WTC11 (cell line): ENCODE data around the gene AK8.

Source experiments
- CTCF ChIP-seq: fragments of 200-600 bp; IDR thresholded peaks from 2 replicates; pipeline ENCODE4 v1.8.0; 2022; ENCODE audit warnings: antibody characterized with exemption
- FOXJ3 ChIP-seq: sonication (generic); formaldehyde crosslinking; IDR thresholded peaks from 2 replicates; pipeline ENCODE4 v1.9.0; 2021; ENCODE audit warnings: missing genetic modification reagents, mild to moderate bottlenecking, borderline replicate concordance
- KAT7 ChIP-seq: sonication (generic); formaldehyde crosslinking; IDR thresholded peaks from 2 replicates; pipeline ENCODE4 v1.8.1; 2023; ENCODE audit warnings: missing genetic modification reagents, mild to moderate bottlenecking, borderline replicate concordance
- MAX ChIP-seq: sonication (generic); formaldehyde crosslinking; IDR thresholded peaks from 2 replicates; pipeline ENCODE4 v1.8.0; 2022; ENCODE audit warnings: mild to moderate bottlenecking, missing genetic modification reagents
- SMAD4 ChIP-seq: sonication (generic); formaldehyde crosslinking; IDR thresholded peaks from 2 replicates; pipeline ENCODE4 v1.8.0; 2022; ENCODE audit warnings: mild to moderate bottlenecking, missing genetic modification reagents
- TEAD1 ChIP-seq: sonication (generic); formaldehyde crosslinking; IDR thresholded peaks from 2 replicates; pipeline ENCODE4 v1.8.0; 2022; ENCODE audit warnings: mild to moderate bottlenecking, missing genetic modification reagents
- TF ChIP-seq, protein P1 (sequence below): fragments of 250-450 bp; sonication (Bioruptor Pico); IDR thresholded peaks from 2 replicates; pipeline ENCODE4 v2.1.2; 2022; ENCODE audit warnings: mild to moderate bottlenecking, moderate library complexity

DNA sequence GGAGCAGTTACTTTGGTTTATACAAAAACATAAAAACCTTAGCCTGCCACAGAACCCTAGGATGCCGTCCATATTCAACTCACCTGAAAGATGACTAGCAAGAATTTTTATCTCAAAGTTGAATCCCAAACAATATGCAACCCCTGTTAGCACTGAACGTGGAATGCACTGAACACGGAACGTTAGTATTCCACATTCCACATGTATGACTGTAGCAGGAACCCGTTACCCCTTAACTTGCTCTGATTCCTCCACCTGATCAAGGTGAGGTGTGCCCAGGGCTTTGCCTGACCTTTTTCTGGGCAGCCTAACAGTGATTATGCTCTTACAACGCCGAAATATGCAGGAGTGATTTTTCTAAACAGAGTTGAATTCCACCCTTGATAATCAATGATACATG, 43.7 kb downstream of the AK8 start:
- TF ChIP-seq, protein P1, sequence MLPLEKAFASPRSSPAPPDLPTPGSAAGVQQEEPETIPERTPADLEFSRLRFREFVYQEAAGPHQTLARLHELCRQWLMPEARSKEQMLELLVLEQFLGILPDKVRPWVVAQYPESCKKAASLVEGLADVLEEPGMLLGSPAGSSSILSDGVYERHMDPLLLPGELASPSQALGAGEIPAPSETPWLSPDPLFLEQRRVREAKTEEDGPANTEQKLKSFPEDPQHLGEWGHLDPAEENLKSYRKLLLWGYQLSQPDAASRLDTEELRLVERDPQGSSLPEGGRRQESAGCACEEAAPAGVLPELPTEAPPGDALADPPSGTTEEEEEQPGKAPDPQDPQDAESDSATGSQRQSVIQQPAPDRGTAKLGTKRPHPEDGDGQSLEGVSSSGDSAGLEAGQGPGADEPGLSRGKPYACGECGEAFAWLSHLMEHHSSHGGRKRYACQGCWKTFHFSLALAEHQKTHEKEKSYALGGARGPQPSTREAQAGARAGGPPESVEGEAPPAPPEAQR, result no peak
- TF ChIP-seq MAX, result no peak
- no peak for TF ChIP-seq SMAD4 (CRISPR knock-in tag)
- no peak for TF ChIP-seq FOXJ3 (CRISPR knock-in tag)
- no peak for TF ChIP-seq KAT7 (CRISPR knock-in tag)
- TF ChIP-seq CTCF, result no peak
- no peak for TF ChIP-seq TEAD1 (CRISPR knock-in tag)
